Kidney glomerular epithelial cell (primary cell): ENCODE results near the gene LHCGR.
"Not testable (repeated sequence)": the region's sequence is repeated elsewhere in the genome, so short reads cannot be mapped to it uniquely, and the experiment has no call there.

Experiments used
- DNase-seq: peaks from one replicate; lab custom pipeline; 2025; lab: John Stamatoyannopoulos, UW

LHCGR gene

GRCh38 chr2:48709096-48710034 lies 46.2 kb downstream of the LHCGR start:
- DNase-seq = no peak

- no peak for DNase-seq
These were observed 48.1 kb downstream of the LHCGR start for GRCh38 chr2:48707466-48707865.

GRCh38 chr2:48703621-48704020 lies 51.9 kb downstream of the LHCGR start:
- DNase-seq = not testable (repeated sequence)

GRCh38 chr2:48699348-48699930 lies 56.1 kb downstream of the LHCGR start:
- peak; percentile 53 for DNase-seq

- no peak for DNase-seq
These were observed 58.6 kb downstream of the LHCGR start for GRCh38 chr2:48696881-48697280.

GRCh38 chr2:48695991-48696390 lies 59.5 kb downstream of the LHCGR start:
- no peak for DNase-seq

GRCh38 chr2:48694149-48694548 lies 61.4 kb downstream of the LHCGR start:
- peak; percentile 78 for DNase-seq

GRCh38 chr2:48693645-48694044 lies 61.9 kb downstream of the LHCGR start:
- peak; percentile 75 for DNase-seq

- DNase-seq = no peak
These were observed 62.5 kb downstream of the LHCGR start for GRCh38 chr2:48693066-48693465.

- no peak for DNase-seq
These were observed 63.4 kb downstream of the LHCGR start for GRCh38 chr2:48691935-48692691.

- DNase-seq = no peak
These were observed 70.4 kb downstream of the LHCGR start for GRCh38 chr2:48685126-48685525.

GRCh38 chr2:48677450-48677849 lies 78.1 kb downstream of the LHCGR start:
- DNase-seq = no peak

- DNase-seq = no peak
These were observed 80.6 kb downstream of the LHCGR start for GRCh38 chr2:48674933-48675332.

GRCh38 chr2:48673581-48673980 lies 81.9 kb downstream of the LHCGR start:
- no peak for DNase-seq

- no peak for DNase-seq
These were observed 86.5 kb downstream of the LHCGR start for GRCh38 chr2:48668992-48669391.

- no peak for DNase-seq
These were observed 104.2 kb downstream of the LHCGR start for GRCh38 chr2:48651158-48651790.

- DNase-seq = no peak
These were observed 117.3 kb downstream of the LHCGR start for GRCh38 chr2:48638261-48638660.
